HG02943 (cell line): ENCODE measurements around the gene SF3A2.

Source experiments
- ATAC-seq: cut with Tn5 transposase; IDR thresholded peaks from one replicate; pipeline ENCODE4 v1.9.1; 2021; ENCODE audit warnings: mild to moderate bottlenecking, low read depth, moderate library complexity; ENCODE audit not compliant: unreplicated experiment

SF3A2 gene

GRCh38 chr19:2287585-2288337 lies 51.1 kb downstream of the SF3A2 start:
- ATAC-seq = no peak

GRCh38 chr19:2288338-2288817 lies 51.8 kb downstream of the SF3A2 start:
- ATAC-seq = no peak

DNA sequence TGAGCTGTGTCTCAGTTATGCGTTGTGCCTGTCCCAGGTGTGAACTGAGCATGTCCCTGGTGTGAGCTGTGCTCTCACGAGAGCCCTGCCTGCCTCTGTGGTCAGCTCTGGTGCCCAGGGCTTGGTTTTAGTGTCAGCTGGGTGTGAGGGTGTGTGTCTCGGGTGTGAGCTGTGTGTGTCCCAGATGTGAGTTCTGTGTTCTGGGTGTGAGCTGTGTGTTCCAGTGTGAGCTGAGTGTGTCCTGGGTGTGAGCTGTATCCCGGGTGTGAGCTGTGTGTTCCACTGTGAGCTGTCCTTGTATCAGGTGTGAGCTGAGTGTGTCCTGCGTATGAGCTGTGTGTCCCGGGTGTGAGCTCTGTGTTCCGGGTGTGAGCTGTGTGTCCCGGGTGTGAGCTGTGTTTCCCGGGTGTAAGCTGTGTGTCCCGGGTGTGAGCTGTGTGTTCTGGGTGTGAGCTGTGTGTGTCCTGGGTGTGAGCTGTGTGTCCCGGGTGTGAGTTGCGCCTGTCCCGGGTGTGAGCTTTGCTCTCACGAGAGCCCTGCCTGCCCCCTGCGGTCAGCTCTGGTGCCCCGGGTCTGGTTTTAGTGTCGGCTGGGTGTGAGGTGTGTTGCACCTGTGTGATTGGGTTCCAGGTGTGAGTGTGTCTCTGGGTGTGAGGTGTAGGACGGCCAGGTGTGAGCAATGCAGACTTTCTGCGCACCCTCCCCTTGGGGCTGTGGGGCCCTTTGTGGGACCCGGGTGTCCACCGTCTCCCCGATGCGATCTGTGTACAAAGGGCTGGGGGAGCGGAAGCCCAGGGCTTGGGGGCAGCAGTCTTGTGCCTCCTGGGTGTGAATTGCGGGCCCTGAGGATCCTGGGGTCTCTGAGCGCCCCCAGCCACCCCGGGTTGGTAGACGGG lies 52.4 kb downstream of the SF3A2 start:
- no peak for ATAC-seq

DNA sequence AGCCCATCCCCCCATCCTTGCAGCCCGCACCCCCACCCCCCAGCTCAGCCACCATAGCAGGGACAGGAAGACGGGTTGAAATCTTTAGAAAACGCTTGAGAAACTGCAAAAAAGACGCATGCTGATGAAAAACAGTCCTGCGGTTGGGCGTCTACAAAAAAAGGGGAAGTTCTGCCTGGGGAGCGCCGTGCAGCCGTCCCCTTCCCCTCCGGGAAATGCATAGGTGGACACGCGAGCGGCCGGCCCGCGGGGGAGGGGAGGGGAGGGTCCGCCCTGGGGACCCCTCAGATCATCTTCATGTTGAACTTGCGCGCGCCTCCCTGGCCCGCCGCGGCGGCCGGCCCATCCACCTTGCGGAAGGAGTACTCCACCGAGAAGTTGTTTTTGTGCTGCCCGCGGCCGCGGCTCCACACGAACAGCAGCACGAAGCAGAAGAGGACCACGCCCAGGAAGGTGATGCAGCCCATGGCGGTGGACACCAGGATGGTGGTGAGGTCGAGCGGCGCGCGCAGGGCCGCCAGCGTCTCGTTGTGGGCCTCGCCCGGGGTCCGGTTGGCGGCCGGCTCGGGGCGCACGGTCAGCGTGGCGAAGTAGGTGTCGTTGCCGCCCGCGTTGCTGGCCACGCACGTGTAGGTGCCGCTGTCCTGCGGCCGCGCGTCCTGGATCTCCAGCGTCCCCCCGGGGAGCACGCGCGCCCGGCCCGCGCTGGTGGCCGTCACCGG lies 53.3 kb downstream of the SF3A2 start:
- no peak for ATAC-seq

- ATAC-seq = no peak
Observed at GRCh38 chr19:2290441-2291184, 54.0 kb downstream of the SF3A2 start.

DNA sequence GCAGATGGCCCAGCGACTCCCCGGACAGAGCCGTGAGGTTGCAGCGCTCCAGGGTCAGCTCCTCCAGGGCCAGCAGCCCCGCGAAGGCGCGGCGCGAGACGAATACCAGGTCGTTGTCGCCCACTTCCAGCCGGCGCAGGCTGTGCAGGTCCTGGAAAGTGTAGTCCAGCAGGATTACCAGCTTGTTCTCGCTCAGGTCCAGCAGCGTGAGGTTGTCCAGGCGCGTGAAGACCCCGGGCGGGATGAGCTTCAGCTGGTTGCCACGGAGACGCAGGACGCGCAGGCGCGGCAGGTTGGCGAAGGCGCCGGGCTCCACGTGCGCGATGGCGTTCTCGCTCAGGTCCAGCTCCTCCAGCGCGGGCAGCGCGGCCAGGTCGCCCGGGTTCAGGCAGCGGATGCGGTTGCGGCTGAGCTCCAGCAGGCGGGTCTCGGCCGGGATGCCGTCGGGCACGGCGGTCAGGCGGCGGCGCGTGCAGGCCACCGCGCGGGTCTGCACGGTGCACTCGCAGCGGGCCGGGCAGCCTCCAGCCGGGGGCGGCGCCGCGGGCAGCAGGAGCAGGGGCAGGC lies 54.6 kb downstream of the SF3A2 start:
- no peak for ATAC-seq

GRCh38 chr19:2294687-2295335 lies 58.2 kb downstream of the SF3A2 start:
- no peak for ATAC-seq

DNA sequence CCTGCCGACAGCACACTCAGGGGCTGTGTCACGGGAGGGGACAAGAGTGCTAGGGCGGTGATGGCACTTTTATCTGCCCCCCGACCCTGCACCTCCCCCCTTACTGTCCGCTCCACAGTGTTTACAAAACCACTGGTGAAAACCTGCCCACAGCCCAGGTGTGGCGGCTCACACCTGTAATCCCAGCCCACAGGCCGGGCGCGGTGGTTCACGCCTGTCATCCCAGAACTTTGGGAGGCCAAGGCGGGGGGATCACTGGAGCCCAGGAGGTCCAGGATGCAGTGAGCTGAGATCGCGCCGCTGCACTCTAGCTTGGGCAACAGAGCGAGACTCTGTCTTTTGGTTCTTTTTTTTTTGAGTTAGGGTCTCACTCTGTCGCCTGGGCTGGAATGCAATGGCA lies 59.5 kb downstream of the SF3A2 start:
- no peak for ATAC-seq
